Calu3 (cell line): ENCODE measurements around the gene C11orf42. TPM values are rescaled to one million over a fixed set of nuclear protein-coding genes. Genes with fewer than 3 reads are reported as not detected.

Source experiments
- BruUV-seq: library from RNA; stranded (reverse); fragments of 400-500 nt; replicated peaks from 2 replicates; lab custom pipeline; 2021; lab: Mats Ljungman, UMichigan
- CTCF ChIA-PET: fragments of 300-600 bp; sonication (Branson Sonifier 250); formaldehyde crosslinking; loops from one replicate; lab custom pipeline; 2022; ENCODE audit warnings: antibody characterized with exemption; lab: Charles Lee
- DNase-seq: peaks from one replicate; pipeline ENCODE4 v3.0.0; 2022
- H3K27ac Mint-ChIP-seq: one replicate; pipeline ENCODE4 v1.8.0; 2022; ENCODE audit warnings: mixed read lengths; ENCODE audit not compliant: unreplicated experiment
- H3K27me3 Mint-ChIP-seq: one replicate; pipeline ENCODE4 v1.8.0; 2022; ENCODE audit warnings: mixed read lengths; ENCODE audit not compliant: unreplicated experiment
- H3K36me3 Mint-ChIP-seq: one replicate; pipeline ENCODE4 v1.8.0; 2022; ENCODE audit warnings: mild to moderate bottlenecking, moderate library complexity, mixed read lengths; ENCODE audit not compliant: insufficient read depth, unreplicated experiment
- H3K4me1 Mint-ChIP-seq: one replicate; pipeline ENCODE4 v1.8.0; 2022; ENCODE audit warnings: mild to moderate bottlenecking, low read depth, mixed read lengths; ENCODE audit not compliant: unreplicated experiment
- H3K4me3 Mint-ChIP-seq: one replicate; pipeline ENCODE4 v1.8.0; 2022; ENCODE audit warnings: mild to moderate bottlenecking, low read depth, moderate library complexity, mixed read lengths; ENCODE audit not compliant: unreplicated experiment
- H3K9me3 Mint-ChIP-seq: one replicate; pipeline ENCODE4 v1.8.0; 2022; ENCODE audit warnings: low read depth, mixed read lengths; ENCODE audit not compliant: unreplicated experiment
- CTCF ChIP-seq: fragments of 200-600 bp; IDR thresholded peaks from one replicate; pipeline ENCODE4 v1.8.0; 2022; ENCODE audit warnings: antibody characterized with exemption; ENCODE audit not compliant: unreplicated experiment
- intact Hi-C: fragments of 100-400 bp; cut with micrococcal nuclease; formaldehyde crosslinking; loops from one replicate; pipeline ENCODE4 v1.10.0; 2022; ENCODE audit not compliant: unreplicated experiment
- total RNA-seq: library from RNA; stranded (reverse); gene quantifications from 2 replicates; pipeline ENCODE4 v1.2.3, GENCODE V29; 2022

Gene C11orf42
- total RNA-seq, 1 experiment from 2014 or later: not detected

GRCh38 chr11:6258571-6259081 is 53.3 kb downstream of the C11orf42 start:
- no peaks in the 10 kb centered on the region for H3K36me3 Mint-ChIP-seq
- CTCF ChIA-PET: interaction anchor here (1.0 to 1.4 kb wide), 3 partner anchors 9 to 95 kb away, joined by 3 to 4 read pairs (median 3); no protein-coding TSS in a partner anchor
- no peaks in the 10 kb centered on the region for H3K4me1 Mint-ChIP-seq
- no peak for TF ChIP-seq CTCF
- no peak overlapping the region for H3K4me3 Mint-ChIP-seq
- no TSS peak for BruUV-seq
- no peak for DNase-seq
- no peaks in the 10 kb centered on the region for H3K9me3 Mint-ChIP-seq
- intact Hi-C loops: no loop called here
- no peaks in the 10 kb centered on the region for H3K27me3 Mint-ChIP-seq
- H3K27ac Mint-ChIP-seq: no peak overlapping the region

DNA sequence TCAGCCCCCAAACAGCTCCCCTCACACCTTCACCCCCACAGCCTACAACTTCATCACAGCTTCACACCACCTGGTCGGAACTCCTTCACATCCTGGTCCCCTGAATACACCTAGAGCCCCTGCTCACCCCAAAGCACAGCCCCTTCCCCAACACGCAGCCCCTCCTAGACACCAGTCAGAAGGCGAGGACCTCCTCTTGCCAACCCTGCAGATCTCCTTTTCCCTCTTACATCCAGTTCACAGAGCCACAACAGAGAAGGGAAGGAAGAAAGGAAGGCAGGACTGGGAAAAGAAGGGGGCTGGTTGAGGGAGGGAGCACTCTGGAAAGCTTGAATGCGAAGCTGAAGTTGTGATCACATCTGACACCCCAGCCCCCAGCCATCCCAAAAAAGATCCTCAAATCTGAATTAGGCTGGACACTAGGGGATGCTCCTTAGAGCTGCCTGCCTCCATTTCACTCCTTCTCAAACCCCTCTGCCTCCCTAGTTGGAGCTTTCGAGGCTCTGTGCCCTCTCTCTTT is 54.9 kb downstream of the C11orf42 start:
- CTCF ChIA-PET: interaction anchor here (0.6 to 1.0 kb wide), 4 partner anchors 8 to 35 kb away, joined by 3 to 5 read pairs (median 4); no protein-coding TSS in a partner anchor
- intact Hi-C loops: no loop called here
- no peak for TF ChIP-seq CTCF
- no peak for DNase-seq
- no peaks in the 10 kb centered on the region for H3K36me3 Mint-ChIP-seq
- no peaks in the 10 kb centered on the region for H3K9me3 Mint-ChIP-seq
- BruUV-seq: no TSS peak
- H3K4me1 Mint-ChIP-seq: no peaks in the 10 kb centered on the region
- peaks cover 14% of the 10 kb centered on the region for H3K27me3 Mint-ChIP-seq
- no peak overlapping the region for H3K27ac Mint-ChIP-seq
- no peak overlapping the region for H3K4me3 Mint-ChIP-seq

Other genes with a start within 250 kb of the C11orf42 start
- not detected in 2 replicates for gene OR56A5, start 237.1 kb upstream of the C11orf42 start, total RNA-seq
- gene OR52L1, start 218.6 kb upstream of the C11orf42 start, total RNA-seq: not detected in 2 replicates
- gene OR56A4, start 198.6 kb upstream of the C11orf42 start, total RNA-seq: 0.26 TPM in 1 of 2 replicates, not detected in the other
- not detected in 2 replicates for gene OR56A1, start 174.8 kb upstream of the C11orf42 start, total RNA-seq
- not detected in 2 replicates for gene OR56B4, start 97.9 kb upstream of the C11orf42 start, total RNA-seq
- not detected in 2 replicates for gene OR52B2, start 35.2 kb upstream of the C11orf42 start, total RNA-seq
- gene OR52W1, start 6.3 kb upstream of the C11orf42 start, total RNA-seq: not detected in 2 replicates
- 39.7 and 43.9 TPM in 2 replicates for gene FHIP1B, start 29.1 kb downstream of the C11orf42 start, total RNA-seq
- gene CNGA4, start 33.5 kb downstream of the C11orf42 start, total RNA-seq: 0.32 TPM in 1 of 2 replicates, not detected in the other
- not detected in 2 replicates for gene CCKBR, start 54.3 kb downstream of the C11orf42 start, total RNA-seq
- 19.5 and 26.4 TPM in 2 replicates for gene CAVIN3, start 114.9 kb downstream of the C11orf42 start, total RNA-seq
- gene SMPD1, start 184.9 kb downstream of the C11orf42 start, total RNA-seq: 21.2 and 25.6 TPM in 2 replicates
- gene APBB1, start 213.5 kb downstream of the C11orf42 start, total RNA-seq: 2.8 and 2.9 TPM in 2 replicates
- 0.45 and 11.0 TPM in 2 replicates for gene HPX, start 235.4 kb downstream of the C11orf42 start, total RNA-seq